ENCODE measurements around the gene CUTC.

DNA sequence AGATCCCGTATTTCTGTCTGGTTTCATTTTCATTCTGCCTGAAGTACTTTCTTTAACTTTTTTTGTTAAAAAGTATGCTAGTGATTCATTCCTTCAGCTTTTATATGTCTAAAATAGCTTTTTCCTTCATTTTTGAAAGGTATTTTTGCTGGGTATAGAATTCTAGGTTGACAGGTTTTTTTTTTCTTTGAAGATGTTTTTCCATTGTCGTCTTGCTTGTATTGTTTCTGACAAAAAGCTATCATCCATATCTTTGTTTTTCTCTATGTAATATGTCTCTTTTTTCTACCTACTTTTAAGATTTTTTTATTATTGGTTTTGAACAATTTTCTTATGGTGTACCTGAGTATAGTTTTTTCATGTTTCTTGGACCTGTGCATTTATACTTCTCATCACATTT is 8.2 kb downstream of the CUTC start:
- TF ChIP-seq, protein P1, sequence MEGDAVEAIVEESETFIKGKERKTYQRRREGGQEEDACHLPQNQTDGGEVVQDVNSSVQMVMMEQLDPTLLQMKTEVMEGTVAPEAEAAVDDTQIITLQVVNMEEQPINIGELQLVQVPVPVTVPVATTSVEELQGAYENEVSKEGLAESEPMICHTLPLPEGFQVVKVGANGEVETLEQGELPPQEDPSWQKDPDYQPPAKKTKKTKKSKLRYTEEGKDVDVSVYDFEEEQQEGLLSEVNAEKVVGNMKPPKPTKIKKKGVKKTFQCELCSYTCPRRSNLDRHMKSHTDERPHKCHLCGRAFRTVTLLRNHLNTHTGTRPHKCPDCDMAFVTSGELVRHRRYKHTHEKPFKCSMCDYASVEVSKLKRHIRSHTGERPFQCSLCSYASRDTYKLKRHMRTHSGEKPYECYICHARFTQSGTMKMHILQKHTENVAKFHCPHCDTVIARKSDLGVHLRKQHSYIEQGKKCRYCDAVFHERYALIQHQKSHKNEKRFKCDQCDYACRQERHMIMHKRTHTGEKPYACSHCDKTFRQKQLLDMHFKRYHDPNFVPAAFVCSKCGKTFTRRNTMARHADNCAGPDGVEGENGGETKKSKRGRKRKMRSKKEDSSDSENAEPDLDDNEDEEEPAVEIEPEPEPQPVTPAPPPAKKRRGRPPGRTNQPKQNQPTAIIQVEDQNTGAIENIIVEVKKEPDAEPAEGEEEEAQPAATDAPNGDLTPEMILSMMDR (conservative IDR thresholded peaks at IDR 0.05): no peak
- TF ChIP-seq ZFX (IDR thresholded peaks at IDR 0.05): no peak
